Uterus (tissue), 2 donors: Measurements from ENCODE around the gene DUSP7.

Experiments used
- POLR2A ChIP-seq, 2 donors: fragments of 450-650 bp; IDR thresholded peaks; one replicate each; pipeline ENCODE4 v1.6.1; 2016; ENCODE audit warnings: antibody characterized with exemption in 2 of 2, mild to moderate bottlenecking in 1 of 2, moderate library complexity in 1 of 2
- TF ChIP-seq, protein P1 (sequence below), 4 experiments: fragments of 200-600 bp in 2 of 4; fragments of 450-650 bp in 2 of 4; sonication (generic) in 2 of 4; IDR thresholded peaks; one replicate each; pipeline ENCODE4 v1.5.1; 2016 to 2019; ENCODE audit warnings: antibody characterized with exemption in 4 of 4, mild to moderate bottlenecking in 2 of 4, moderate library complexity in 1 of 4

DNA sequence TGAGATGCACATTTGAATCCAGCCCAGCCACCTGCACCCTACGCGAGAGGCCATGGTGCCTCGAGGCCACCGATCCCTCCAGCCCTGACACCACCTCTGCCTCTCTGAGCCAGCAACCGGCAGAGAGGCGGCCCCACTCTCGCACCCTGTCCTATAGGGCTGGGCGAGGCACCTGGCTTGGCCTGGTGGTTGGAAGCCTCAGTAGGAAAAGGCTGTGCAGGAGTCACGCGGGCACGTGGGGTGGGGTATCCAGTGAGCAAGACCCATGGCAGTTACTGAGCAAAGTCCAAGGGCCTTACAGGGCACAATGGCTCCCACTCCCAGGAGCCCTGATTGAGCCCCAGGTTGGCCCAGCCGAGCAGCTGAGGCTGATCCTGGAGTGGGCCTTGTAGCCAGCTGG lies 12.4 kb upstream of the DUSP7 start:
- TF ChIP-seq, protein P1, sequence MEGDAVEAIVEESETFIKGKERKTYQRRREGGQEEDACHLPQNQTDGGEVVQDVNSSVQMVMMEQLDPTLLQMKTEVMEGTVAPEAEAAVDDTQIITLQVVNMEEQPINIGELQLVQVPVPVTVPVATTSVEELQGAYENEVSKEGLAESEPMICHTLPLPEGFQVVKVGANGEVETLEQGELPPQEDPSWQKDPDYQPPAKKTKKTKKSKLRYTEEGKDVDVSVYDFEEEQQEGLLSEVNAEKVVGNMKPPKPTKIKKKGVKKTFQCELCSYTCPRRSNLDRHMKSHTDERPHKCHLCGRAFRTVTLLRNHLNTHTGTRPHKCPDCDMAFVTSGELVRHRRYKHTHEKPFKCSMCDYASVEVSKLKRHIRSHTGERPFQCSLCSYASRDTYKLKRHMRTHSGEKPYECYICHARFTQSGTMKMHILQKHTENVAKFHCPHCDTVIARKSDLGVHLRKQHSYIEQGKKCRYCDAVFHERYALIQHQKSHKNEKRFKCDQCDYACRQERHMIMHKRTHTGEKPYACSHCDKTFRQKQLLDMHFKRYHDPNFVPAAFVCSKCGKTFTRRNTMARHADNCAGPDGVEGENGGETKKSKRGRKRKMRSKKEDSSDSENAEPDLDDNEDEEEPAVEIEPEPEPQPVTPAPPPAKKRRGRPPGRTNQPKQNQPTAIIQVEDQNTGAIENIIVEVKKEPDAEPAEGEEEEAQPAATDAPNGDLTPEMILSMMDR (IDR thresholded peaks at IDR 0.05), result no peak
- TF ChIP-seq POLR2A (IDR thresholded peaks at IDR 0.05), result no peak
